ENCODE data around the gene TRAPPC2.

GRCh38 chrX:13702111-13702789, 32.2 kb downstream of the TRAPPC2 start:
- TF ChIP-seq CTCF (IDR thresholded peaks at IDR 0.05): no peak
- no peak for TF ChIP-seq POLR2AphosphoS5 (IDR thresholded peaks at IDR 0.05; ENCODE audit: low read depth, low read length)
- no peak for TF ChIP-seq REST (IDR thresholded peaks at IDR 0.05; ENCODE audit: insufficient read depth in 1 of 2, low read depth in 2 of 2, low read length in 1 of 2)
- TF ChIP-seq TCF7L2 (IDR thresholded peaks at IDR 0.05; ENCODE audit: low read depth, low read length): no peak

Measured in Panc1 (cell line).